ENCODE measurements around the gene NR2C2AP.
"Not testable (repeated sequence)": the region's sequence is repeated elsewhere in the genome, so short reads cannot be mapped to it uniquely, and the experiment has no call there.

The NR2C2AP gene

GRCh38 chr19:19185853-19186740 lies 17.1 kb downstream of the NR2C2AP start:
- peak; percentile 71 to 78 for DNase-seq
- TF ChIP-seq POLR2A (IDR thresholded peaks at IDR 0.05; ENCODE audit: low read length) = no peak
- no peak for TF ChIP-seq GATA1 (IDR thresholded peaks at IDR 0.05; ENCODE audit: low read depth, low read length)

GRCh38 chr19:19181488-19181998 lies 21.7 kb downstream of the NR2C2AP start:
- TF ChIP-seq POLR2A (IDR thresholded peaks at IDR 0.05; ENCODE audit: low read length) = no peak
- no peak for TF ChIP-seq GATA1 (IDR thresholded peaks at IDR 0.05; ENCODE audit: low read depth, low read length)
- no peak for DNase-seq

- no peak for DNase-seq
- TF ChIP-seq POLR2A (IDR thresholded peaks at IDR 0.05; ENCODE audit: low read length) (no peak), GATA1 (IDR thresholded peaks at IDR 0.05; ENCODE audit: low read depth, low read length) (no peak)
Measured at GRCh38 chr19:19179548-19180441, 23.4 kb downstream of the NR2C2AP start.

GRCh38 chr19:19176950-19177349 lies 26.3 kb downstream of the NR2C2AP start:
- TF ChIP-seq GATA1 (IDR thresholded peaks at IDR 0.05; ENCODE audit: low read depth, low read length) = no peak
- TF ChIP-seq POLR2A (IDR thresholded peaks at IDR 0.05; ENCODE audit: low read length) = no peak
- no peak for DNase-seq

- DNase-seq = not testable (repeated sequence)
Measured at GRCh38 chr19:19173243-19173642, 30.0 kb downstream of the NR2C2AP start.

- DNase-seq = peak; percentile 54 to 76
- TF ChIP-seq GATA1 (IDR thresholded peaks at IDR 0.05; ENCODE audit: low read depth, low read length) = no peak
- TF ChIP-seq POLR2A (IDR thresholded peaks at IDR 0.05; ENCODE audit: low read length) = no peak
Measured at GRCh38 chr19:19171821-19172532, 31.2 kb downstream of the NR2C2AP start.

- TF ChIP-seq GATA1 (IDR thresholded peaks at IDR 0.05; ENCODE audit: low read depth, low read length) = no peak
- TF ChIP-seq POLR2A (IDR thresholded peaks at IDR 0.05; ENCODE audit: low read length) = no peak
- DNase-seq = no peak
Measured at GRCh38 chr19:19170873-19171672, 32.1 kb downstream of the NR2C2AP start.

- TF ChIP-seq GATA1 (IDR thresholded peaks at IDR 0.05; ENCODE audit: low read depth, low read length) (no peak), POLR2A (IDR thresholded peaks at IDR 0.05; ENCODE audit: low read length) (no peak)
- peak; percentile 86 to 90 for DNase-seq
Measured at GRCh38 chr19:19170053-19170872, 33.0 kb downstream of the NR2C2AP start, which contains the start of gene MEF2B. TSS of gene MEF2B (minus strand) at chr19:19170263. CDS start at chr19:19150735, 19,528 bp downstream.

- TF ChIP-seq GATA1 (IDR thresholded peaks at IDR 0.05; ENCODE audit: low read depth, low read length) (no peak), POLR2A (IDR thresholded peaks at IDR 0.05; ENCODE audit: low read length) (no peak)
- no peak for DNase-seq
Measured at GRCh38 chr19:19169236-19170052, 33.8 kb downstream of the NR2C2AP start.

- no peak for DNase-seq
- TF ChIP-seq POLR2A (IDR thresholded peaks at IDR 0.05; ENCODE audit: low read length) (no peak), GATA1 (IDR thresholded peaks at IDR 0.05; ENCODE audit: low read depth, low read length) (no peak)
Measured at GRCh38 chr19:19167612-19168011, 35.6 kb downstream of the NR2C2AP start.

- no peak for DNase-seq
- no peak for TF ChIP-seq GATA1 (IDR thresholded peaks at IDR 0.05; ENCODE audit: low read depth, low read length)
- TF ChIP-seq POLR2A (IDR thresholded peaks at IDR 0.05; ENCODE audit: low read length) = no peak
Measured at GRCh38 chr19:19165396-19165795, 37.8 kb downstream of the NR2C2AP start.

Measured in erythroblast (primary cell).